Myometrial cell (primary cell): ENCODE measurements around the gene STX12. TPM values are rescaled to one million over a fixed set of nuclear protein-coding genes. Genes with fewer than 3 reads are reported as not detected.

Experiments
- total RNA-seq: library from RNA; depleted of rRNA; stranded (reverse); fragments of >200 nt; gene quantifications from 2 replicates; pipeline ENCODE4 v1.2.3, GENCODE V29; 2015

Gene STX12
- 34.0 and 46.8 TPM in 2 replicates for total RNA-seq

GRCh38 chr1:27772932-27773825, at the start of gene STX12:
Gene STX12 (plus strand): TSS chr1:27773219. CDS start chr1:27773308, 89 bp downstream.

GRCh38 chr1:27725374-27726172, 47.4 kb upstream of the STX12 start, which contains the start of gene FAM76A:
Gene FAM76A (plus strand): TSS chr1:27725961. CDS start chr1:27726081, 120 bp downstream.

GRCh38 chr1:27830621-27831440, 57.8 kb downstream of the STX12 start, which contains the start of gene PPP1R8:
Gene PPP1R8 (plus strand): TSS chr1:27830782. CDS start chr1:27830836, 54 bp downstream.

GRCh38 chr1:27872059-27872801, 99.2 kb downstream of the STX12 start, which contains the start of gene THEMIS2:
Gene THEMIS2 (plus strand): TSS chr1:27872544. CDS start chr1:27872572, 28 bp downstream.

Other genes starting within 250 kb of the STX12 start
- gene AHDC1, start 169.1 kb upstream of the STX12 start, total RNA-seq: 7.8 and 9.2 TPM in 2 replicates
- gene FGR, start 138.0 kb upstream of the STX12 start, total RNA-seq: 0.29 TPM in 1 of 2 replicates, not detected in the other
- 30.8 and 57.9 TPM in 2 replicates for gene IFI6, start 101.0 kb upstream of the STX12 start, total RNA-seq
- gene FAM76A, start 47.3 kb upstream of the STX12 start, total RNA-seq: 5.5 and 11.2 TPM in 2 replicates
- 43.4 and 56.2 TPM in 2 replicates for gene PPP1R8, start 57.6 kb downstream of the STX12 start, total RNA-seq
- 25.7 and 25.9 TPM in 2 replicates for gene THEMIS2, start 99.3 kb downstream of the STX12 start, total RNA-seq
- 37.8 and 38.8 TPM in 2 replicates for gene RPA2, start 141.4 kb downstream of the STX12 start, total RNA-seq
- not detected in 2 replicates for gene SMPDL3B, start 161.8 kb downstream of the STX12 start, total RNA-seq
- 9.2 and 10.5 TPM in 2 replicates for gene XKR8, start 186.8 kb downstream of the STX12 start, total RNA-seq